Right lobe of liver (tissue), 4 donors: Measurements from ENCODE around the gene LSMEM2.

ENCODE experiments used
- POLR2A ChIP-seq: fragments of 450-650 bp; IDR thresholded peaks from one replicate; pipeline ENCODE4 v1.6.1; 2017; ENCODE audit warnings: antibody characterized with exemption, mild to moderate bottlenecking
- TF ChIP-seq, protein P1 (sequence below), 4 donors: fragments of 200-600 bp in 3 of 4; fragments of 450-650 bp in 1 of 4; IDR thresholded peaks; one replicate each; pipeline versions ENCODE4 v1.5.1 to v1.8.0; 2016 to 2022; ENCODE audit warnings: antibody characterized with exemption in 4 of 4, mild to moderate bottlenecking in 2 of 4
- donor health status: DM: no; HTN: no; CAD: no.
- donor health status: DM: no; HTN: no; CAD: no.
- donor health status: DM: no; HTN: yes; CAD: no.

DNA sequence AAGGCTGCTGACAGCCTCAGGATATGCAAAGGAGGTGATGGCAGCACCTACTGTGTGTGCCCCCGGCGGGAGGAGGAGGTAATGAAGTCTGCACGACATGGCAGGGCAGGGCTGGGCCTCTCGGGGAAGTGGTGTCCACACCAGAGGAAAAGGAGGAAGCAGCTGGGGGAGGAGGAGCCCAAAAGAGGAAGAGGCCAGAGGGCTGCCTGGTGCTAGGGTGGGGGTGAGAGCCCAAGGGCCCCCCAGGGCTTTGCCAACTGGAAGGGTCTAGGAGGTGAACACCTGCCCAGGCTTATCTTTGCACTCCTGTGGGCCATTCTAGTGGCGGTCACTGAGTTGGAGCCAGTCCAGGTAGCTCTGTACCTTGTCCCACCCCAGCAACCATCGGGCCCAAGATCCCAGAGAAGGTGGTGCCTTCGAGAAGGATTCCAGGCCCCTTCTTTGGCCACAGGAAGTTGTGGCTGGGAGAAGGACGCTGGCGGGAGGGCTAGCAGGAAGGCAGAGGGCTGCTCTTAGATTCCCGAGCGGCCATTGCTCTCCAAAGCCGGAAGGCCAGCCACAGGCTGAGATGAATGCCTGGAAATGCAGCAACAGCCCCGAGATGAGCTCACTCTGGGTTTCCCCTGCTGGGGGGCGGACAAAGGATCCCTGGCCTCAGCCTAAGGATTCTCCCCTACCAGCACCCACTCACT is 35.9 kb upstream of the LSMEM2 start:
- TF ChIP-seq, protein P1, sequence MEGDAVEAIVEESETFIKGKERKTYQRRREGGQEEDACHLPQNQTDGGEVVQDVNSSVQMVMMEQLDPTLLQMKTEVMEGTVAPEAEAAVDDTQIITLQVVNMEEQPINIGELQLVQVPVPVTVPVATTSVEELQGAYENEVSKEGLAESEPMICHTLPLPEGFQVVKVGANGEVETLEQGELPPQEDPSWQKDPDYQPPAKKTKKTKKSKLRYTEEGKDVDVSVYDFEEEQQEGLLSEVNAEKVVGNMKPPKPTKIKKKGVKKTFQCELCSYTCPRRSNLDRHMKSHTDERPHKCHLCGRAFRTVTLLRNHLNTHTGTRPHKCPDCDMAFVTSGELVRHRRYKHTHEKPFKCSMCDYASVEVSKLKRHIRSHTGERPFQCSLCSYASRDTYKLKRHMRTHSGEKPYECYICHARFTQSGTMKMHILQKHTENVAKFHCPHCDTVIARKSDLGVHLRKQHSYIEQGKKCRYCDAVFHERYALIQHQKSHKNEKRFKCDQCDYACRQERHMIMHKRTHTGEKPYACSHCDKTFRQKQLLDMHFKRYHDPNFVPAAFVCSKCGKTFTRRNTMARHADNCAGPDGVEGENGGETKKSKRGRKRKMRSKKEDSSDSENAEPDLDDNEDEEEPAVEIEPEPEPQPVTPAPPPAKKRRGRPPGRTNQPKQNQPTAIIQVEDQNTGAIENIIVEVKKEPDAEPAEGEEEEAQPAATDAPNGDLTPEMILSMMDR (IDR thresholded peaks at IDR 0.05), result no peak
- TF ChIP-seq POLR2A, result no peak
